GM21423 (cell line): ENCODE measurements around the gene AIFM2.

Experiments
- ATAC-seq: cut with Tn5 transposase; IDR thresholded peaks from one replicate; pipeline ENCODE4 v1.9.1; 2021; ENCODE audit warnings: mild to moderate bottlenecking, moderate library complexity; ENCODE audit not compliant: unreplicated experiment

Gene AIFM2

GRCh38 chr10:70063418-70064098, 69.1 kb downstream of the AIFM2 start:
- ATAC-seq = no peak
